Measurements from ENCODE around the gene RAB11FIP4.
A peak's percentile ranks its signal among the peaks of the same experiment; 100 is the strongest.

Gene RAB11FIP4

GRCh38 chr17:31550389-31551056 is 159.0 kb downstream of the RAB11FIP4 start:
- no peak for DNase-seq

- no peak for DNase-seq
Observed at GRCh38 chr17:31552568-31552967, 161.1 kb downstream of the RAB11FIP4 start.

GRCh38 chr17:31553506-31553905 is 162.0 kb downstream of the RAB11FIP4 start:
- DNase-seq: no peak

GRCh38 chr17:31554930-31555329 is 163.5 kb downstream of the RAB11FIP4 start:
- no peak for DNase-seq

- DNase-seq: no peak
Observed at GRCh38 chr17:31556969-31557645, 165.6 kb downstream of the RAB11FIP4 start.

GRCh38 chr17:31558748-31559583 is 167.5 kb downstream of the RAB11FIP4 start:
- DNase-seq: peak; percentile 62 to 63

- DNase-seq: no peak
Observed at GRCh38 chr17:31559584-31560501, 168.4 kb downstream of the RAB11FIP4 start.

- no peak for DNase-seq
Observed at GRCh38 chr17:31560616-31561235, 169.3 kb downstream of the RAB11FIP4 start.

- DNase-seq: no peak
Observed at GRCh38 chr17:31561469-31562375, 170.2 kb downstream of the RAB11FIP4 start.

- DNase-seq: no peak
Observed at GRCh38 chr17:31562376-31562840, 170.9 kb downstream of the RAB11FIP4 start.

- DNase-seq: no peak
Observed at GRCh38 chr17:31564291-31564690, 172.8 kb downstream of the RAB11FIP4 start.

GRCh38 chr17:31564883-31565301 is 173.4 kb downstream of the RAB11FIP4 start:
- no peak for DNase-seq

GRCh38 chr17:31565652-31566051 is 174.2 kb downstream of the RAB11FIP4 start:
- DNase-seq: no peak

GRCh38 chr17:31566247-31566991 is 174.9 kb downstream of the RAB11FIP4 start:
- DNase-seq: no peak

- no peak for DNase-seq
Observed at GRCh38 chr17:31566992-31567373, 175.5 kb downstream of the RAB11FIP4 start.

GRCh38 chr17:31568121-31568520 is 176.6 kb downstream of the RAB11FIP4 start:
- DNase-seq: no peak

- no peak for DNase-seq
Observed at GRCh38 chr17:31568539-31568938, 177.1 kb downstream of the RAB11FIP4 start.

GRCh38 chr17:31570231-31570630 is 178.8 kb downstream of the RAB11FIP4 start:
- no peak for DNase-seq

GRCh38 chr17:31570951-31571892 is 179.7 kb downstream of the RAB11FIP4 start:
- DNase-seq: no peak

Data from CD4-positive, alpha-beta T cell treated with Interleukin-1 beta for 1 hour (primary cell).